ENCODE data around the gene LRMDA. TPM values are rescaled to one million over a fixed set of nuclear protein-coding genes. Genes with fewer than 3 reads are reported as not detected.

Gene LRMDA
- total and polyA plus RNA-seq, 2 of the 13 experiments (the other 11 are each of a cell fraction or from before 2014, with no cell fraction given): 13.4 to 22.0 TPM

- TF ChIP-seq ATF4 (CRISPR knock-in tag; IDR thresholded peaks at IDR 0.05) (peak in 1 of 2 experiments; percentile 99; a peak in 3 of 4 replicates), ZNF281 (CRISPR knock-in tag; IDR thresholded peaks at IDR 0.05; ENCODE audit: borderline replicate concordance) (peak; percentile 53; the same call in 1 of the 2 replicates), ZNF180 (CRISPR knock-in tag; IDR thresholded peaks at IDR 0.05; ENCODE audit: borderline replicate concordance, low read depth) (no peak), RBM22 (optimal IDR thresholded peaks at IDR 0.05; ENCODE audit: low read length) (no peak), YEATS4 (CRISPR knock-in tag; IDR thresholded peaks at IDR 0.05; ENCODE audit: borderline replicate concordance) (no peak), MAF1 (CRISPR knock-in tag; IDR thresholded peaks at IDR 0.05; ENCODE audit: borderline replicate concordance) (no peak), KDM4B (CRISPR knock-in tag; IDR thresholded peaks at IDR 0.05) (peak; percentile 63; the same call in 1 of the 2 replicates), ZKSCAN1 (IDR thresholded peaks at IDR 0.05; ENCODE audit: low read length) (no peak), HOXA7 (CRISPR knock-in tag; IDR thresholded peaks at IDR 0.05) (no peak), DMAP1 (CRISPR knock-in tag; IDR thresholded peaks at IDR 0.05) (peak; percentile 36; the same call in 1 of the 2 replicates), TFDP1 (CRISPR knock-in tag; IDR thresholded peaks at IDR 0.05; ENCODE audit: borderline replicate concordance) (no peak), ZNF672 (CRISPR knock-in tag; IDR thresholded peaks at IDR 0.05) (no peak), ZNF274 (CRISPR knock-in tag; IDR thresholded peaks at IDR 0.05) (no peak), ZNF792 (CRISPR knock-in tag; IDR thresholded peaks at IDR 0.05) (0 out of 2 replicates have a peak, but pooled peaks have one; percentile 55), BRCA1 (CRISPR knock-in tag; IDR thresholded peaks at IDR 0.05) (no peak), ZNF136 (CRISPR knock-in tag; IDR thresholded peaks at IDR 0.05; ENCODE audit: low read depth) (no peak), CBX5 (CRISPR knock-in tag; IDR thresholded peaks at IDR 0.05; ENCODE audit: borderline replicate concordance) (peak; percentile 99; the same call in 1 of the 2 replicates), RELA (CRISPR knock-in tag; IDR thresholded peaks at IDR 0.05) (no peak), MIER2 (CRISPR knock-in tag; IDR thresholded peaks at IDR 0.05) (0 out of 2 replicates have a peak, but pooled peaks have one; percentile 18), TFDP2 (CRISPR knock-in tag; IDR thresholded peaks at IDR 0.05) (0 out of 2 replicates have a peak, but pooled peaks have one; percentile 32), CHD4 (IDR thresholded peaks at IDR 0.05; ENCODE audit: borderline replicate concordance, low read length) (no peak), NRL (CRISPR knock-in tag; IDR thresholded peaks at IDR 0.05; ENCODE audit: borderline replicate concordance) (peak; percentile 30; the same call in 1 of the 2 replicates), MYPOP (CRISPR knock-in tag; IDR thresholded peaks at IDR 0.05) (no peak), ZMYM2 (CRISPR knock-in tag; IDR thresholded peaks at IDR 0.05) (peak; percentile 65; the same call in 1 of the 2 replicates), ZNF30 (CRISPR knock-in tag; IDR thresholded peaks at IDR 0.05) (no peak)
Measured at GRCh38 chr10:75755528-75755927, 324.1 kb downstream of the LRMDA start (continued).

Measured in HepG2 (cell line).